Measurements from ENCODE around the gene GADL1.

GADL1 gene

DNA sequence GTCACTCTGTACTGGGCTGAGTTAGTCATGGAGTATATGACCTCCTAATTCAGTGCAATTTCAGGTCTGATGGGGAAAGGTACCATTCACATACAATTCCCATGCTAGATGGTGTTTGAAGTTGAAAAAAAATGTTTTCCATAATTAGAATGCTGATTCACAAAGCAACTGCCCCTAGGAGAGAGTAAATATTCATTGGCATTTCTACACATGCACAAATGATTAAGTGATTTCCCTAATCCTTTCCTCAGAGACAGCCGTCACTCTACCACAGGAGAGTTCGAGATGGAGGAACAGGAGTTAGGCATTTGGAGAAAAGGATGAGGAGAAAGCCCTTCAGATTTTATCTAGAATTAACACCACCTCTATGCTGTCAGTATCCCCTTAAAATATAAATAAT, 32.5 kb downstream of the GADL1 start:
- DNase-seq = no peak
- Histone ChIP-seq H3K4me3 (no peak overlapping the region), H3K27ac (no peak overlapping the region), H3K9me3 (no peaks in the 10 kb centered on the region), H3K4me1 (peaks cover 0 to 15% (median 0%) of the 10 kb centered on the region in 4 donors), H3K27me3 (no peaks in the 10 kb centered on the region), H3K36me3 (no peaks in the 10 kb centered on the region)
- TF ChIP-seq, protein P1, sequence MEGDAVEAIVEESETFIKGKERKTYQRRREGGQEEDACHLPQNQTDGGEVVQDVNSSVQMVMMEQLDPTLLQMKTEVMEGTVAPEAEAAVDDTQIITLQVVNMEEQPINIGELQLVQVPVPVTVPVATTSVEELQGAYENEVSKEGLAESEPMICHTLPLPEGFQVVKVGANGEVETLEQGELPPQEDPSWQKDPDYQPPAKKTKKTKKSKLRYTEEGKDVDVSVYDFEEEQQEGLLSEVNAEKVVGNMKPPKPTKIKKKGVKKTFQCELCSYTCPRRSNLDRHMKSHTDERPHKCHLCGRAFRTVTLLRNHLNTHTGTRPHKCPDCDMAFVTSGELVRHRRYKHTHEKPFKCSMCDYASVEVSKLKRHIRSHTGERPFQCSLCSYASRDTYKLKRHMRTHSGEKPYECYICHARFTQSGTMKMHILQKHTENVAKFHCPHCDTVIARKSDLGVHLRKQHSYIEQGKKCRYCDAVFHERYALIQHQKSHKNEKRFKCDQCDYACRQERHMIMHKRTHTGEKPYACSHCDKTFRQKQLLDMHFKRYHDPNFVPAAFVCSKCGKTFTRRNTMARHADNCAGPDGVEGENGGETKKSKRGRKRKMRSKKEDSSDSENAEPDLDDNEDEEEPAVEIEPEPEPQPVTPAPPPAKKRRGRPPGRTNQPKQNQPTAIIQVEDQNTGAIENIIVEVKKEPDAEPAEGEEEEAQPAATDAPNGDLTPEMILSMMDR (IDR thresholded peaks at IDR 0.05) = no peak
- intact Hi-C loops (cut with DNase I; ENCODE audit: low total_unique reads) = no loop called here

DNA sequence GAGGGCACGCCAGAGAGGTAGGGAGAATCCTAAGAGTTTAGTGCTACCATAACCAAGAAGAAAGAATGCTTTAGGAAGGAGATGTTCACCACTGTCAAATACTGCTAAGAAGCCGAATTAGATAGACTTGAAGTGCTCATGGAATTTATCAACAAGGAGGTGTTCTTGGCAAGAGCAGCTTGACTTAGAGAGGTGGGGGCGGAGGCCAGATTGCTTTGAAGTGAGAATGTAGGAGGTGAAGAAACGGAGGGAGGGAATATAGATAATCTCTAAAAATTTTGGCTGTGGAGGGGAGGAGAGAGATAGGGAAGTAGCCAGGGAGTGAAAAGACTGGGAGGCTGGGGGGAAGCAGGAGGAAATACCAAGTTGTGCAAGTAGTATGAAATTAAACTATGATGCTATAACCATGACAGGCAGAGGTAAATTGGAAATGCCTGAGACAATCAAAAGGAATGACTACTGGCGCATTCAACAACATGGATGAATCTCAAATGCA, 35.5 kb downstream of the GADL1 start:
- H3K4me3 ChIP-seq = no peak overlapping the region
- TF ChIP-seq, protein P1 (IDR thresholded peaks at IDR 0.05) = no peak
- H3K9me3 ChIP-seq = no peaks in the 10 kb centered on the region
- H3K36me3 ChIP-seq = no peaks in the 10 kb centered on the region
- no peak for DNase-seq
- intact Hi-C loops (cut with DNase I; ENCODE audit: low total_unique reads) = no loop called here
- no peak overlapping the region for H3K27ac ChIP-seq
- no peaks in the 10 kb centered on the region for H3K27me3 ChIP-seq
- peaks cover 0 to 4% (median 0%) of the 10 kb centered on the region in 4 donors for H3K4me1 ChIP-seq

DNA sequence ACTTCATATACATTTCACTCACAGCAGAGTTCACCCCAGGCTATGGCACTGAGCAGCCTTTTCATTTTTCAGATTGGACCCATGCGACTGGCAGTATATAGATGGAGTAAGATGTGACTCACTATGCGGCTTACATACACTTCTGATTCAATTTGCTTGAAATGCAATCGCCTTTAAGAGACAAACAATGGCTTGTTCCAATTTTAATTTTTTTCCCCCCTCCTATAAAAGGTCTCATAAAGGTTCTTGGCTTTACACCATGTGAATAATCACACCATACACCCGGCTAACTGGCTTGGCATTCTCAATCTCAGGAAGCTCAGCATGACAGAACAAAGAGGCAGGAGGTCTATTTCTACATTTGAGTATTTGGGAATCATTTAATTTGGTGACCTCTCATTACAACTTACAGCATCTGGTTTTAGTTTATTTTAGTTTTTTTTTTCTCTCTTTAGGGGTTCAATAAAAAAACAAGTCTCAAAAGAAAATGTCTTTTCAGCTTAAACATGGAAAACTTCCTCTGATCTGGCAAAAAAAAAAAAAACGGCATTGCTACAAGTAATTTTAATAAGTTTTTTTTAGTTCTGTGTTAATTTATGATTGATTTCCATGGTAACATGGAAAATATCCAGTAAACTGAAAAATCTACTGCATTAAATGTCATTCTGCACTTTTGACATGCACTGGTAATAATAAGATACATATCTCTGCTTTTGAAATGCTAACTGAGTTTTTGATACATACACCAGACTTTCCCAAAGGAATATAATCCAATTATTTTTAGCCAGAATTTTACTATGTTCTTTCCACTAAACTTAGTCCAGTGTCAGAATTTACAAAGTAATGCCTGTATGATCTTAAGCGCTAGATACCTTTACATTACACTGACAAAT, 38.8 kb downstream of the GADL1 start:
- DNase-seq = no peak
- Histone ChIP-seq H3K27ac (no peak overlapping the region), H3K4me3 (no peak overlapping the region), H3K27me3 (no peaks in the 10 kb centered on the region), H3K9me3 (no peaks in the 10 kb centered on the region), H3K4me1 (no peaks in the 10 kb centered on the region), H3K36me3 (no peaks in the 10 kb centered on the region)
- intact Hi-C loops (cut with DNase I; ENCODE audit: low total_unique reads) = no loop called here
- TF ChIP-seq, protein P1 (IDR thresholded peaks at IDR 0.05) = no peak

DNA sequence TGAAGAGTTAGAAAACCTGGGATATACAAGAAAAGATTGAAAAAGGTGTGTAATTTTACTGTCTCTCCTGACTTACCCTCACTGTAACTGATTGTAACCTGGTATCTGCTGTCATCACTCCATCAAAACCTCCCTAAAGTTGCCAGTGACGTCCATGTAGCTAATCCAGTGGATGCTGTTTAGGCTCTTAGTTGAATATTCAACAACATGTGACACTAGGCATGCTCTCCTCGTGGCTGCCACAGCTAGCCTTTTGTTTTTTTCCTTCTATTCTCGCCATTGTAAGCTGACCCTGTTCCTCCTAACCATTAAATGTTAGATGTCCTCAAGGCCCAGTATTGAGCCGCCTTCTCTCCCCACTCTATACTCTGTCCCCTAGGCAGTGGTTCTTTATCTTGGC, 41.6 kb downstream of the GADL1 start:
- H3K4me1 ChIP-seq = no peaks in the 10 kb centered on the region
- no peak overlapping the region for H3K27ac ChIP-seq
- H3K36me3 ChIP-seq = no peaks in the 10 kb centered on the region
- H3K9me3 ChIP-seq = no peaks in the 10 kb centered on the region
- TF ChIP-seq, protein P1 (IDR thresholded peaks at IDR 0.05) = no peak
- H3K4me3 ChIP-seq = no peak overlapping the region
- intact Hi-C loops (cut with DNase I; ENCODE audit: low total_unique reads) = no loop called here
- H3K27me3 ChIP-seq = no peaks in the 10 kb centered on the region
- DNase-seq = no peak

DNA sequence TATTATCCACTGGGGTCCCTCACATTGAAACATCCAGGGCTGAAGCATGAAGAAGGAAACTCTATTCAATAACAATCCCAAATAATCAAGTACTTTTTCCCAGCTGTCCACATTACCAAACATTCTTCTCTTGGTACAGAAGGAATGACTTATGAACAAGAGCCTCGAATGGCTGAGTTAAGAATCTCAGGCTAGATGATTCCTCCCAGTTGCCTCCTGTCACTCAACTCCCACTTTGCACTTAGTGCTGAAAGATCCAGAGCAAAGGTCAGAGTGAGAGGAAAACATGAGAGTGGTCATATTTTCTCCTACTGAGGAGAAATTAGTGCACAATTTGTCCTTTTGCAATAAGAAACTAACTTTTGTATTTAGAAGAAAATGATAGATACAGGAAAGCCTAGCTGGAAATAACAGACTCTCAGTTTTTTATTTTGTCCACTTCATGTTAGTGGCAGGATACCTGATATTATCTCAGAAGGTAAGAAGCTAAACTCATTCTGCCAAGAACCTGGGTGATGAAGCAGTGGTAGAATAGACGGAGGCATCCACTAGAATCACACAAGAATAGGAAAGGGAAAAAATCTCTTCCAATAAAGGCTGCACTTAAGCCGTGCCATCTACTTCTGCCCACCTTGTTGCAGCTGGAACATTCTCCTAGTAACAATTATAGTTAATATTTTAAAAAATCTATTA, 46.2 kb downstream of the GADL1 start:
- TF ChIP-seq, protein P1 (IDR thresholded peaks at IDR 0.05) = no peak
- intact Hi-C loops (cut with DNase I; ENCODE audit: low total_unique reads) = no loop called here
- DNase-seq = no peak

More for the DNA sequence above, 46.2 kb downstream of the GADL1 start:
- no peaks in the 10 kb centered on the region for H3K36me3 ChIP-seq
- no peaks in the 10 kb centered on the region for H3K9me3 ChIP-seq
- no peak overlapping the region for H3K4me3 ChIP-seq
- no peaks in the 10 kb centered on the region for H3K27me3 ChIP-seq
- no peaks in the 10 kb centered on the region for H3K4me1 ChIP-seq
- H3K27ac ChIP-seq = no peak overlapping the region

All from tibial artery (tissue), 4 donors.